SK-N-SH (cell line): ENCODE data around the gene PANK3. TPM values are rescaled to one million over a fixed set of nuclear protein-coding genes. Genes with fewer than 3 reads are reported as not detected.

ENCODE experiments used
- CTCF ChIA-PET: fragments of 300-600, 350-600 bp; formaldehyde crosslinking; extraction: SDS; loops from one replicate; lab custom pipeline; 2021; lab: Yijun Ruan, JAX
- POLR2A ChIA-PET: fragments of 350-600 bp; sonication (Branson Sonifier 250); formaldehyde crosslinking; extraction: SDS; loops from one replicate; lab custom pipeline; 2020; ENCODE audit warnings: antibody characterized with exemption, inconsistent platforms; lab: Yijun Ruan, JAX
- DNase-seq: peaks from one replicate; pipeline ENCODE4 v3.0.0; 2012
- H2AFZ ChIP-seq: fragments of 200-600 bp; sonication (generic); 2 replicates; pipeline ENCODE4 v1.8.1; 2016; ENCODE audit warnings: antibody characterized with exemption, mild to moderate bottlenecking, low read depth
- H3F3A ChIP-seq: fragments of 200-600 bp; sonication (generic); replicated peaks from 2 replicates; pipeline ENCODE3; 2016; ENCODE audit warnings: antibody characterized with exemption, mild to moderate bottlenecking; ENCODE audit not compliant: insufficient read depth
- H3K27ac ChIP-seq, 2 experiments: fragments of 200-500 bp in 1 of 2; fragments of 200-600 bp in 1 of 2; sonication (Bioruptor generic) in 1 of 2; sonication (generic), shearing (Covaris generic) in 1 of 2; 2 replicates each; pipeline versions ENCODE4 v1.5.1 to v1.6.1; 2014 to 2016; ENCODE audit warnings: low read depth in 2 of 2, inconsistent platforms in 1 of 2, low read length in 1 of 2, mild to moderate bottlenecking in 1 of 2, mixed read lengths in 1 of 2
- H3K27me3 ChIP-seq: fragments of 200-600 bp; sonication (generic), shearing (Covaris generic); 2 replicates; pipeline ENCODE4 v1.6.1; 2016; ENCODE audit warnings: mixed run types; ENCODE audit not compliant: insufficient read depth
- H3K36me3 ChIP-seq, 2 experiments: fragments of 200-500 bp in 1 of 2; fragments of 200-600 bp in 1 of 2; sonication (Bioruptor generic) in 1 of 2; sonication (generic) in 1 of 2; replicated peaks in 1 of 2; 2 replicates each; pipeline versions ENCODE3 to v1.5.1; 2014 to 2016; ENCODE audit warnings: low read length in 1 of 2, mild to moderate bottlenecking in 1 of 2; ENCODE audit not compliant: insufficient read depth in 2 of 2, control insufficient read depth in 1 of 2
- H3K4me1 ChIP-seq, 2 experiments: fragments of 200-500 bp in 1 of 2; fragments of 200-600 bp in 1 of 2; sonication (Bioruptor generic) in 1 of 2; sonication (generic), shearing (Covaris generic) in 1 of 2; 2 replicates each; pipeline versions ENCODE4 v1.5.1 to v1.6.1; 2014 to 2016; ENCODE audit warnings: low read depth in 1 of 2, low read length in 1 of 2, mixed run types in 1 of 2; ENCODE audit not compliant: insufficient read depth in 2 of 2, control insufficient read depth in 1 of 2
- H3K4me2 ChIP-seq: fragments of 200-600 bp; sonication (generic), shearing (Covaris generic); 2 replicates; pipeline ENCODE4 v1.6.1; 2017; ENCODE audit warnings: mixed run types
- H3K4me3 ChIP-seq, 2 experiments: fragments of 200-500 bp in 1 of 2; fragments of 200-600 bp in 1 of 2; sonication (Bioruptor generic) in 1 of 2; sonication (generic), shearing (Covaris generic) in 1 of 2; 2 replicates each; pipeline versions ENCODE4 v1.5.1 to v1.8.1; 2014 to 2016; ENCODE audit warnings: low read depth in 2 of 2, inconsistent platforms in 1 of 2, low read length in 1 of 2, mild to moderate bottlenecking in 1 of 2, mixed read lengths in 1 of 2, moderate library complexity in 1 of 2
- H3K79me2 ChIP-seq: fragments of 200-600 bp; sonication (generic); 2 replicates; pipeline ENCODE4 v1.8.1; 2017; ENCODE audit warnings: mild to moderate bottlenecking; ENCODE audit not compliant: insufficient read depth
- H3K9ac ChIP-seq: fragments of 200-600 bp; sonication (generic); 2 replicates; pipeline ENCODE4 v1.6.1; 2017; ENCODE audit warnings: mixed run types
- H3K9me2 ChIP-seq: fragments of 200-600 bp; sonication (generic); 2 replicates; pipeline ENCODE4 v1.6.1; 2017; ENCODE audit warnings: mixed run types
- H3K9me3 ChIP-seq: fragments of 200-600 bp; sonication (generic); 2 replicates; pipeline ENCODE4 v1.6.1; 2017; ENCODE audit warnings: mixed run types, mild to moderate bottlenecking, moderate library complexity
- H4K20me1 ChIP-seq: fragments of 200-600 bp; sonication (generic); 2 replicates; pipeline ENCODE4 v1.6.1; 2017; ENCODE audit warnings: mild to moderate bottlenecking, mixed run types; ENCODE audit not compliant: insufficient read depth
- CTCF ChIP-seq: fragments of 200-600 bp; sonication (generic); IDR thresholded peaks from 2 replicates; pipeline ENCODE4 v1.6.1; 2017; ENCODE audit warnings: antibody characterized with exemption, mild to moderate bottlenecking, moderate library complexity
- ELF1 ChIP-seq: IDR thresholded peaks from 2 replicates; pipeline ENCODE4 v1.4.0; 2012
- EP300 ChIP-seq, 2 experiments: IDR thresholded peaks; 2 replicates each; pipeline versions ENCODE4 v1.4.0 to v1.6.1; 2012; ENCODE audit warnings: borderline replicate concordance in 1 of 2, low read depth in 1 of 2, low read length in 1 of 2
- EZH2phosphoT487 ChIP-seq: fragments of 200-600 bp; sonication (generic); IDR thresholded peaks from 2 replicates; pipeline ENCODE4 v1.6.1; 2017; ENCODE audit warnings: low read depth, mixed run types, mild to moderate bottlenecking, antibody characterized with exemption, moderate library complexity, borderline replicate concordance
- GABPA ChIP-seq: IDR thresholded peaks from 2 replicates; pipeline ENCODE4 v1.4.0; 2012; ENCODE audit warnings: low read depth, mild to moderate bottlenecking
- IRF3 ChIP-seq: fragments of 150-350 bp; IDR thresholded peaks from 2 replicates; pipeline ENCODE4 v1.6.1; 2016; ENCODE audit warnings: mild to moderate bottlenecking, low read depth, low read length
- MAX ChIP-seq: IDR thresholded peaks from 2 replicates; pipeline ENCODE4 v1.4.0; 2012; ENCODE audit warnings: low read depth
- MXI1 ChIP-seq: IDR thresholded peaks from 2 replicates; pipeline ENCODE4 v1.6.1; 2012; ENCODE audit warnings: mild to moderate bottlenecking, low read depth, low read length, improper control_type of control experiment
- NRF1 ChIP-seq: IDR thresholded peaks from 2 replicates; pipeline ENCODE4 v1.6.1; 2012; ENCODE audit warnings: low read depth, mild to moderate bottlenecking, low read length
- PBX3 ChIP-seq: IDR thresholded peaks from 2 replicates; pipeline ENCODE4; 2012
- POLR2AphosphoS5 ChIP-seq: IDR thresholded peaks from 2 replicates; pipeline ENCODE4 v1.6.1; 2012; ENCODE audit warnings: low read depth, low read length
- RAD21 ChIP-seq: IDR thresholded peaks from 2 replicates; pipeline ENCODE4 v1.6.1; 2012; ENCODE audit warnings: mild to moderate bottlenecking, low read length
- RCOR1 ChIP-seq: fragments of 150-350 bp; IDR thresholded peaks from 2 replicates; pipeline ENCODE4 v1.6.1; 2017; ENCODE audit warnings: antibody characterized with exemption, low read length
- REST ChIP-seq: IDR thresholded peaks from 2 replicates; pipeline ENCODE4 v1.6.1; 2012; ENCODE audit warnings: mild to moderate bottlenecking, low read depth, low read length, moderate library complexity
- RXRA ChIP-seq: IDR thresholded peaks from 2 replicates; pipeline ENCODE4 v1.4.0; 2012; ENCODE audit warnings: low read depth, mild to moderate bottlenecking, borderline replicate concordance
- SMC3 ChIP-seq: IDR thresholded peaks from 2 replicates; pipeline ENCODE4 v1.6.1; 2012; ENCODE audit warnings: low read depth, low read length, improper control_type of control experiment
- TAF1 ChIP-seq: IDR thresholded peaks from 2 replicates; pipeline ENCODE4 v1.6.1; 2012; ENCODE audit warnings: low read depth, mild to moderate bottlenecking, low read length, moderate library complexity, borderline replicate concordance
- TEAD4 ChIP-seq: IDR thresholded peaks from 2 replicates; pipeline ENCODE4 v1.4.0; 2012; ENCODE audit warnings: mild to moderate bottlenecking, borderline replicate concordance; ENCODE audit not compliant: insufficient read depth
- USF1 ChIP-seq: IDR thresholded peaks from 2 replicates; pipeline ENCODE4 v1.4.0; 2012; ENCODE audit warnings: low read depth, borderline replicate concordance
- USF2 ChIP-seq: fragments of 150-350 bp; IDR thresholded peaks from 2 replicates; pipeline ENCODE4 v1.6.1; 2017; ENCODE audit warnings: antibody characterized with exemption, low read length, low read depth, borderline replicate concordance
- WGBS: methylation state at CpG from one replicate; pipeline ENCODE4 v1.1.6; 2017; ENCODE audit warnings: low lambda C conversion rate; 5-methylcytosine and 5-hydroxymethylcytosine counted together
- polyA plus RNA-seq, 3 experiments: library from polyadenylated mRNA; depleted of rRNA; stranded (reverse); fragments of >200 nt; gene quantifications; 2 replicates each; pipeline ENCODE4 v1.2.3, GENCODE V29; 2012

PANK3 gene
- polyA plus RNA-seq, 1 of the 3 experiments (the other 2 are of a cell fraction): 6.1 TPM

GRCh38 chr5:168613396-168613795 lies 34.2 kb upstream of the PANK3 start:
- no peaks in the 10 kb centered on the region for H4K20me1 ChIP-seq
- no peak overlapping the region for H3K9ac ChIP-seq
- no peaks in the 10 kb centered on the region for H3K9me3 ChIP-seq
- no peak overlapping the region for H3K4me3 ChIP-seq
- no peaks in the 10 kb centered on the region for H3K79me2 ChIP-seq
- H3F3A ChIP-seq: no peaks in the 10 kb centered on the region
- H3K27ac ChIP-seq: no peak overlapping the region
- 31% methylated on average over 2 of the region's 2 CpGs for WGBS
- DNase-seq: no peak
- ChIA-PET CTCF (interaction anchor here (0.7 kb wide), 1 partner anchor 41 kb away, joined by 3 read pairs; no protein-coding TSS in a partner anchor), POLR2A (no interaction called here)
- H2AFZ ChIP-seq: no peak overlapping the region
- no peaks in the 10 kb centered on the region for H3K4me1 ChIP-seq
- H3K4me2 ChIP-seq: no peak overlapping the region
- TF ChIP-seq NRF1 (no peak), USF1 (no peak), SMC3 (no peak), RAD21 (no peak), GABPA (no peak), MXI1 (no peak), USF2 (no peak), ELF1 (no peak), EZH2phosphoT487 (no peak), PBX3 (no peak), EP300 (IDR thresholded peaks at IDR 0.05; ENCODE audit: borderline replicate concordance in 1 of 2, low read depth in 1 of 2, low read length in 1 of 2) (no peak), RCOR1 (no peak), TAF1 (no peak), MAX (no peak), RXRA (no peak), IRF3 (no peak), POLR2AphosphoS5 (no peak), CTCF (no peak), REST (no peak), TEAD4 (no peak)
- no peaks in the 10 kb centered on the region for H3K27me3 ChIP-seq
- H3K36me3 ChIP-seq: no peaks in the 10 kb centered on the region
- H3K9me2 ChIP-seq: no peaks in the 10 kb centered on the region
